Stimulated activated CD8-positive, alpha-beta memory T cell treated with anti-CD3 and anti-CD28 coated beads, Interleukin-4, amount 100 ng/mL, for 24 hours (primary cell): ENCODE data around the gene TAS1R3.

Source experiments
- DNase-seq: peaks from one replicate; pipeline ENCODE4 v3.0.0-alpha.2; 2020; ENCODE audit warnings: low read depth

Gene TAS1R3

DNA sequence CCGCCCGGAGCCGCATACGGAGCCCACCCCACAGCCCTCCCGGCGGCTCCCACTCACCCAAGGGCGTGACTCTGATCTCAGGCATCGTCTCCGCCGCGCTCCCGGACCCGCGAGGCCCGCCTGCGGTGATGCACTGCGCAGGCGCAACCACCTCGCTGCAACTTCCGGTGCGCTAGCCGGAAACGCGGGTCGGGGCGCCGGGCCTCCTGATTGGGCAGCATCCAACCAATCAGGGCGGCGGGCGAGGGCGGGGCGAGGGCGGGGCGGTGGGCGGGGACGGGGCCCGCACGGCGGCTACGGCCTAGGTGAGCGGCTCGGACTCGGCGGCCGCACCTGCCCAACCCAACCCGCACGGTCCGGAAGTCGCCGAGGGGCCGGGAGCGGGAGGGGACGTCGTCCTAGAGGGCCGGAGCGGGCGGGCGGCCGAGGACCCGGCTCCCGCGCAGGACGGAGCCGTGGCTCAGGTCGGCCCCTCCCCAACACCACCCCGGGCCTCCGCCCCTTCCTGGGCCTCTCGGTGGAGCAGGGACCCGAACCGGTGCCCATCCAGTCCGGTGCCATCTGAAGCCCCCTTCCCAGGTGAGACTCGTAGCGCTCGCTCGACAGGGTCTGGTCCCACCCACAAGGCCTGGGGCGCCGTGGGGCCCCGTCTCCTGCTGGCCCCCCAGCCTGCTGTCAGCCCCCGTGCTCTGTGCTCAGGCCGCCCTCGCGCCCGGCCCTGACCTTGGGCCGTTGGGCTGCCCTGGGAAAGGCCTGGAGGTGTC, 6.4 kb upstream of the TAS1R3 start, which contains the start of the genes CPTP and INTS11:
CPTP (plus strand) TSS at position 279 of the 764 bp plus-strand sequence. CDS start 2,109 bp downstream, outside the sequence.
INTS11 (minus strand) TSS at position 137 of the 764 bp plus-strand sequence; CDS start at position 85, 52 bp downstream.
- DNase-seq, result peak; percentile 95

DNA sequence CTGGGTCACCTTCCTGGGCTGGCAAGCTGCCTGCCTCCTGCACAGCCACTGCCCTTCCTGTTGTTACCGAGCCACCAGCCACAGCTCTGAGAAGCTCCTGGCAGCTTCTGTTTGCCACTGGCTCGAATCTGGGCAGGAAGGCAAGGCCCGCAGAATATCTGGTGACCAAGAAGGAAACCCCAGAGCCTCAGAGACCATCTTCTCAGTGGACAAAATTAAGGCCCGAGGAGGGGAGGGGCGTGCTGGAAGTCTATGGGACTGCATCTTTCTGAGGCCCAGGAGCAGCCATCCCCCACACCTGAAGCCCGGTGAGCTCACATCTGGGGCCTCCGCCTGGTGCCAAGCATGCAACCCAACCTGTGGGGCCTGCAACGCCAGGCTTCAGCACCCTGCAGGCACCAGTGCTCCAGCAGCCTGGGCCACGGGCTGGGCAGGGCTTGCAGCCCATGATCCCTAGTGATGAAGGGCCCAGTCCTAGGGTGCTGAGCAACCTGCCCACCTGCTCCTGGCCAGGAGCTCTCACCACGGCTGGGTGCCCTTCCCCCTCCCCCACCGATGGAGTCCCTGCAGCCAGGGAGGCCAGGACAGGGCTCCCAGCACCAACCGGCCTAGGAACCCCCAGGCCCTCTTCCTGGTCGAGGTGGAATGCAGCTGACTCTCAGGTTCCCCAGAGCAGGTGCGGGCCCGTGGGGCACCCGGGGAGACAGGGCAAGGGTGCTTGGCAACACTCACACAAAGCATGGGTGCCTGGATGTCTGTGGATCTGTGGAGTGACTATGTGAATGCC, 5.6 kb upstream of the TAS1R3 start:
- DNase-seq, result no peak

DNA sequence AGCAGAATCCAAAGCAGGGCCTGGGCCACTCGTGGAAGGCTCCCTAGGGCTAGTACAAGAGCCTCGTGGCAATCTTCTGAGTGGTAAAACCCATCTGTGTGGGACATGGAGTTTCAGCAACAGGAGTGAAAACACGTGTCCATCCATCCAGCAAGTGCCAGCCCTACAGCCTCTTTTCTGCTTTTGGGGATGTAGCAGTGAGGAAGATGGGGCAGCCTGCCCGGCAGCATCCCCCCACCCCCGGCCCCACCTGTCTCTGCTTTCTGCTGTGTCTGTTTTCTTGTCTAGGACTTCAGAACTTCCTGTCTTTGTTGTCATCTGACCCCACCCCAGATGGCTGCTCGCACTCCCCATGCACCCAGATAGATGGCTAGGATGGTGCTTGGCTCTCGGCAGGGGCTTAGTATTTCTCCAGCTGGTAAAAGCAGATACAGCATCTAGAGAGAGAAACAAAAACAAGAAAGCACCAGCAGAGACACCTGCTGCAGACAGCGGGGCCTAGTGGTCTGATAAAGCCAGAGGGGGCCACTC, 4.9 kb upstream of the TAS1R3 start:
- no peak for DNase-seq

DNA sequence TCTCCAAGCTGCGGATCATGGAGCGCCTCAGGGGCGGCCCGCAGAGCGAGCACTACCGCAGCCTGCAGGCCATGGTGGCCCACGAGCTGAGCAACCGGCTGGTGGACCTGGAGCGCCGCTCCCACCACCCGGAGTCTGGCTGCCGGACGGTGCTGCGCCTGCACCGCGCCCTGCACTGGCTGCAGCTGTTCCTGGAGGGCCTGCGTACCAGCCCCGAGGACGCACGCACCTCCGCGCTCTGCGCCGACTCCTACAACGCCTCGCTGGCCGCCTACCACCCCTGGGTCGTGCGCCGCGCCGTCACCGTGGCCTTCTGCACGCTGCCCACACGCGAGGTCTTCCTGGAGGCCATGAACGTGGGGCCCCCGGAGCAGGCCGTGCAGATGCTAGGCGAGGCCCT, 3.8 kb upstream of the TAS1R3 start:
- no peak for DNase-seq

DNA sequence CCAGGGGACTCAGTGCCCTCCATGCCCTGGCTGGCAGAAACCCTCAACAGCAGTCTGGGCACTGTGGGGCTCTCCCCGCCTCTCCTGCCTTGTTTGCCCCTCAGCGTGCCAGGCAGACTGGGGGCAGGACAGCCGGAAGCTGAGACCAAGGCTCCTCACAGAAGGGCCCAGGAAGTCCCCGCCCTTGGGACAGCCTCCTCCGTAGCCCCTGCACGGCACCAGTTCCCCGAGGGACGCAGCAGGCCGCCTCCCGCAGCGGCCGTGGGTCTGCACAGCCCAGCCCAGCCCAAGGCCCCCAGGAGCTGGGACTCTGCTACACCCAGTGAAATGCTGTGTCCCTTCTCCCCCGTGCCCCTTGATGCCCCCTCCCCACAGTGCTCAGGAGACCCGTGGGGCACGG, 2.8 kb upstream of the TAS1R3 start:
- no peak for DNase-seq

DNA sequence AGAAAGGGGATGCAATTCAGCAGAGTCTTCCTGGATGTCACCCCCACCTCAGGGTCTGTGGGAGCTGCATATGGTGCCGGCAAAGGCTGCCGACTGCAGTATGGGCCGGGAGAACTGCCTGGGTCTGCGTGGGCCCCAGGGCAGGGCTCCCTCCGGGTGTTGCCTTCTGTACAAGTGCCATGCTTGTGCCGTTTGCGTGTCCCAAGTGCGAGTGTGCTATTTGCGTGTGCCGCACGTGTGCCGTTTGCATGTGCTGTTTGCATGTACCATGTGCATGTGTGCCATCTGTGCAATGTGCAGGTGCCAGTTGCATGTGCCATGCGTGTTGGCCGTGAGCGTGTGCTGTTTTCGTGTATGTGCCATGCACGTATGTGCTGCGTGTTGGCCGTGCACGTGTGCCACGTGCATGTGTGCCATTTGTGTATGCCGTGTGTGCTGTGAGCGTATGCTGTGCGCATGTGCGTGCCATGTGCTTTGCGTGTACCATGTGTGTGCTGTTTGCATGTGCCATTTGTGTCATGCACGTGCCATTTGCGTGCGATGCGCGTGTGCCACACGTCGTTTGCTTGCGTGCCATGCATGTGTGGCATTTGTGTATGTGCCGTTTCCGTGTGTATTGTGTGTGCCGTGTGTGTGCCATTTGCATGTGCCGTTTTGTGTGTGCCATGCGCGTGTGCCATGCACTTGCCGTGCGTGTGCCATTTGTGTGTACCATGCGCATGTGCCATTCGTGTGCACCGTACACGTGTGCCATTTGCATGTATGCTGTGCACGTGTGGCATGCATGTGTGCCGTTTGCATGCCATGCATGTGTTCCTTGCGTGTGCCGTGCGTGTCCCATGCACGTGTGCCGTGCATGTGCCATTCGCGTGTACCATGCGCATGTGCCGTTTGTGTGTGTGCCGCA, 1.5 kb upstream of the TAS1R3 start:
- no peak for DNase-seq

DNA sequence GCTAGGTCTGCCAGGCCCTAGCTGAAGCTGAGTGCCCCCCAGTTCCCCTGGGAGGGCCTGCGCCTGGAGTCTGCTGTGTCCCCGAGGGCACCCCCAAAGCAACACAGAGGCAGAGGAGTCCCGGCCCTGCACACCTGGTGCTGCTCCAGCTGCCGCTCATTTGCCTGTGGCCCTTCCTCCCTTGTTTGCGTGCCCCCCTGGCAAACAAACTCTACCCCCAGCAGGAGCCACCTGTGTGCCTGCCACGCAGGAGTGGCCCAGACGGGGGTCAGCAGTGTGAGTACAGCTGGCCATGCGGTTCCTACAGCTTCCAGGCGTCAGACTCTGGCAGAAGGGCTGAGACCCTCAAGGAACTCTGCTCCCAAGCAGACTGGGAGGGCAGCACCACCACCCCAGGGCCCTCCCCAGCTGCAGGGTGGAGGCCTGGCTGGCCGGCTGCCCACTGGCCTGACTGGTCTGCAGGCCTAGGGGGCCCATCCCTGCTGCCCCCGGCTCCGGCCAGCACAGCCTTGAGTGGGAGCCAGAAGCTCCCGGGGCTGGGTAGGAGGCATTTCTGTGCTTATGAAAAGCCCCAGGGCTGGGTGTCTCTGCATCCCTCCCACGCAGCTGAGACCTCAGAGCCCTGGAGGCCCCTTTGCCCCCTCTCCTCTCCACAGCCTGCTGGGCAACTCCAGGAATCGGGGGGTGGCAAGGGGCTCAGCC, 563 bp upstream of the TAS1R3 start:
- DNase-seq, result no peak

DNA sequence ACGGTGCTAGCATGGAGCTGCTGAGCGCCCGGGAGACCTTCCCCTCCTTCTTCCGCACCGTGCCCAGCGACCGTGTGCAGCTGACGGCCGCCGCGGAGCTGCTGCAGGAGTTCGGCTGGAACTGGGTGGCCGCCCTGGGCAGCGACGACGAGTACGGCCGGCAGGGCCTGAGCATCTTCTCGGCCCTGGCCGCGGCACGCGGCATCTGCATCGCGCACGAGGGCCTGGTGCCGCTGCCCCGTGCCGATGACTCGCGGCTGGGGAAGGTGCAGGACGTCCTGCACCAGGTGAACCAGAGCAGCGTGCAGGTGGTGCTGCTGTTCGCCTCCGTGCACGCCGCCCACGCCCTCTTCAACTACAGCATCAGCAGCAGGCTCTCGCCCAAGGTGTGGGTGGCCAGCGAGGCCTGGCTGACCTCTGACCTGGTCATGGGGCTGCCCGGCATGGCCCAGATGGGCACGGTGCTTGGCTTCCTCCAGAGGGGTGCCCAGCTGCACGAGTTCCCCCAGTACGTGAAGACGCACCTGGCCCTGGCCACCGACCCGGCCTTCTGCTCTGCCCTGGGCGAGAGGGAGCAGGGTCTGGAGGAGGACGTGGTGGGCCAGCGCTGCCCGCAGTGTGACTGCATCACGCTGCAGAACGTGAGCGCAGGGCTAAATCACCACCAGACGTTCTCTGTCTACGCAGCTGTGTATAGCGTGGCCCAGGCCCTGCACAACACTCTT, 1.1 kb downstream of the TAS1R3 start:
- no peak for DNase-seq

DNA sequence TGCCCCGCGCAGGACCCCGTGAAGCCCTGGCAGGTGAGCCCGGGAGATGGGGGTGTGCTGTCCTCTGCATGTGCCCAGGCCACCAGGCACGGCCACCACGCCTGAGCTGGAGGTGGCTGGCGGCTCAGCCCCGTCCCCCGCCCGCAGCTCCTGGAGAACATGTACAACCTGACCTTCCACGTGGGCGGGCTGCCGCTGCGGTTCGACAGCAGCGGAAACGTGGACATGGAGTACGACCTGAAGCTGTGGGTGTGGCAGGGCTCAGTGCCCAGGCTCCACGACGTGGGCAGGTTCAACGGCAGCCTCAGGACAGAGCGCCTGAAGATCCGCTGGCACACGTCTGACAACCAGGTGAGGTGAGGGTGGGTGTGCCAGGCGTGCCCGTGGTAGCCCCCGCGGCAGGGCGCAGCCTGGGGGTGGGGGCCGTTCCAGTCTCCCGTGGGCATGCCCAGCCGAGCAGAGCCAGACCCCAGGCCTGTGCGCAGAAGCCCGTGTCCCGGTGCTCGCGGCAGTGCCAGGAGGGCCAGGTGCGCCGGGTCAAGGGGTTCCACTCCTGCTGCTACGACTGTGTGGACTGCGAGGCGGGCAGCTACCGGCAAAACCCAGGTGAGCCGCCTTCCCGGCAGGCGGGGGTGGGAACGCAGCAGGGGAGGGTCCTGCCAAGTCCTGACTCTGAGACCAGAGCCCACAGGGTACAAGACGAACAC, 1.8 kb downstream of the TAS1R3 start:
- no peak for DNase-seq

DNA sequence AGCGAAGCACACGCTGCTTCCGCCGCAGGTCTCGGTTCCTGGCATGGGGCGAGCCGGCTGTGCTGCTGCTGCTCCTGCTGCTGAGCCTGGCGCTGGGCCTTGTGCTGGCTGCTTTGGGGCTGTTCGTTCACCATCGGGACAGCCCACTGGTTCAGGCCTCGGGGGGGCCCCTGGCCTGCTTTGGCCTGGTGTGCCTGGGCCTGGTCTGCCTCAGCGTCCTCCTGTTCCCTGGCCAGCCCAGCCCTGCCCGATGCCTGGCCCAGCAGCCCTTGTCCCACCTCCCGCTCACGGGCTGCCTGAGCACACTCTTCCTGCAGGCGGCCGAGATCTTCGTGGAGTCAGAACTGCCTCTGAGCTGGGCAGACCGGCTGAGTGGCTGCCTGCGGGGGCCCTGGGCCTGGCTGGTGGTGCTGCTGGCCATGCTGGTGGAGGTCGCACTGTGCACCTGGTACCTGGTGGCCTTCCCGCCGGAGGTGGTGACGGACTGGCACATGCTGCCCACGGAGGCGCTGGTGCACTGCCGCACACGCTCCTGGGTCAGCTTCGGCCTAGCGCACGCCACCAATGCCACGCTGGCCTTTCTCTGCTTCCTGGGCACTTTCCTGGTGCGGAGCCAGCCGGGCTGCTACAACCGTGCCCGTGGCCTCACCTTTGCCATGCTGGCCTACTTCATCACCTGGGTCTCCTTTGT, 2.6 kb downstream of the TAS1R3 start:
- DNase-seq, result no peak

DNA sequence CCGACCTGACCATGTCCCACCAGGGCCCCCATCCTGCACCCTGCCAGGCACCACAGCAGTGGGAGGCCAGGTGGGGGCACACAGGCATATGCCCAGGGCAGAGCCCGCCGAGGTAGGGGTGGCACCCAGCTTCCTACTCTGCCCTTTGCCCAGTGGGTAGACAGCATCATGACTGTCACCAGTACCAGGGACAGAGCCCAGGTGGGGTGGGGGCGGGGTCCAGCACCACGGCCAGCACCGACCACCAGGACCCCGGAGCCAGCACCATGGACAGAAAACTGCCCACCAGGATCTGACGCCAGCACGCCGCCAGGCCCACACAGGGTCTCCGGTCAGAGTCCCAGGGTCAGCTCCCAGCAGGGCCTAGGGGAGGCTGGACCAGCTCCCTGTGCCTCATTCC, 3.8 kb downstream of the TAS1R3 start:
- DNase-seq, result no peak

DNA sequence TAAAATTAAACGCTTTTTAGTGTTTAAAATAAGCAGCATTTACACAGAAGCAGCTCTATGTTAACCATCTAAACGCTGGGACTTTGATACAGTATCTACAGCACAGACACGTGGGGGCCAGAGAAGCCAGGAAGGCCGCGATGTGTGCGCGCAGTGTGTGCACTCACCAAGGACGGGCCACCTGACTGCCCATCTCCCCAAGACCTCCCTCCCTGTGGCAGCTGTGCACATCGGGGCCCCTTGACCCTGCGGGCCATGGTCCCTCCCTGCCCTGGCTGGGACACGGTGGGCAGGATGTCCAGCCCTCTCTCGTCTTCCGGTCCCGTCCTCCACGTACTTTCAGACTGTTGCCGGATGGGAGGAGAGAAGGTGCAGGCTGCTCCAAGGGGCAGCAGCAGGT, 4.2 kb downstream of the TAS1R3 start:
- no peak for DNase-seq

DNA sequence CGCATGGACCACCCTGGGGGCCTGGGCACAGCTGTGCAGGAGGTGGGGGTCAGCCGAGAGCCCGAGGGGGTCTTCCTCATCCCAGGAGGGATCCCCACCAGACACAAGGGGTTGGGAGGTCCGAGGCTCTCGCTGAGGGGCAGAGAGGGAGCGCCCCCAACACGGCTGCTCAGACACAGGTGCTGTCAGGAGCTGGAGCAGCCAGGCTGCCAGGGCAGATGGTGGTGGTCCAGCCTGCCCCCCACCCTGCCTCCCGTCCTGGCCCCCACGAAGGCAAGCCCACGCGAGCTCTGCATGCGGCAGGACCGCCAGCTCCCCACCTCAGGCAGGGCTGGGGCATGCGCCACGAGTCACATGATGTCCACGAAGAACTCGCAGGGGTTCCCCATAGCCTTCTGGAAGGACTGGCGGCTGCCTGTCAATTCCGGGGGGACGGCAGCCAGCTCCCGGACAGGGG, 4.7 kb downstream of the TAS1R3 start:
- DNase-seq, result no peak

DNA sequence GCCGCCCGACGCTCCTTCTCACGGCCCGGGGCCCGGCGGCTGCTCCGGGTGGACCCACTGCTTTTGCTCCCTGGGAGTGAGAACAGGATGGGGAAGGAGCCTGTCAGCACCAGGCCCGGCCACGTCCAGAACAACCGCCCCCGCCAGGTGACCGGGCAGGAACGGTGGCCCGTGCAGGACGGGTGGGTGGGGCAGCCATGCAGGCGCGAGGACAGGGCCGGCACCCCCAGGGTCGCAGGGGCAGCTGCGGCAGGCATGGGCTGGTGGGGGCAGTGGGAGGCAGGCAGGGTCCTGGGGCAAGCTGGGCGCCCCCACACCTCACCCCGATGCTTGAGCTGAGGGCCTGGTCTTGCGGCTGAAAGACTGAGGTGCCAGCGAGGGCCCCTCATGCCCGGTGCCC, 5.4 kb downstream of the TAS1R3 start:
- no peak for DNase-seq

DNA sequence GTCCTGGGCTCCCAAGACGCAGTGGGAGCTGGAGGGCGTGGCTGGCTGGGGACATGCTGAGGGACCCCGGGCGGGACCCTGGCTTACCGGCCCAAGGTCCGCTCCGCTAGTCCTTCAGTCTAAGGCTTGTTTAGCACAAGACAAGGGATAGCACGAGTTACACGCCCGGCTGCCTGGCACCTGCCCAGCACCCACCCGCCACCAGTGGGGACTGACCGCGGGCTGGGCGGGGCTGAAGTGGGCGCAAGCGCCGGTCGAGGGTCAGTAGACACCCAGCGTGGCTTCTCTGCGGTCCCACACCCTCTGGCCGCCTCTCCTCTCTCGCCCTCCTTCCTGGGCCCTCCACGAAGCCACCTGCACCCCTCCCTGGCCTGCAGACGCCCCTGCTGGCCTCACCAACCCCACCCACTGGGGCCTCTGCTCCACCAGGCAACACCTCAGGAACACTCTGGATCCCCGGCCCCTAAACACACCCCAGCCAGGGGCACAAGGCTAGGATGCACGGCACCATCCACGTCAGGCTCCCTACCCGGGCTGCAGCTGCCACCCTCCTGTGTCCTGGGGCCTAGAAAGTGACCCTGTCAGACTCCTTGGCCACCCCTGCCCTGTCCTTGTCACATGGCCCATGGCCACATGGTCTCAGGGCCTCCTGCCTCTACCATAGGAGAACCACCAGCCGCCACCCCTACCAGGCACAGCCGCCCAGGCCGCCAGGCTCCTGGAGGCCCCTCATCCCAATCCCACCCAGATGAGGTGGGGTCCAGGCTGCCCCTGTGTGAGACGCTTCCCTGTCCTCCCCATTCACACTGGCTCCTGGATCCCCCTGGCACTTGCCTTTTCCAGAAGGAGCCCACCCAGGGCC, 6.1 kb downstream of the TAS1R3 start:
- no peak for DNase-seq

DNA sequence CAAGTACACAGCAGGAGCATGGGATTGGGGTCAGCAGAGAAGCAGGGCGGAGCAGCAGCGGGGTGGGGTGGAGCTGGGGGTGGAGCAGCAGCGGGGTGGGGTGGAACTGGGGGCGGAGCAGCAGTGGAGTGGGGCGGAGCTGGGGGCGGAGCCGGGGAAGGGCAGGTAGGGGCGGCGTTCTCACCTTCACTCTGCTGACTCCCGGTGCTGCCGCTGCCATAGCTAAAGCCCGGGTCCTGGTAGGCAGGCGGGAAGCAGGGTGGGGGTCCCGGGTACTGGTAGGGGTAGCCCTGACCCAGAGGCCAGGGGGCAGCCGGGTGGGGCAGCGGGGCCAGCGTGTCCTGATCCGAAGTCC, 6.7 kb downstream of the TAS1R3 start:
- DNase-seq, result peak; percentile 26

DNA sequence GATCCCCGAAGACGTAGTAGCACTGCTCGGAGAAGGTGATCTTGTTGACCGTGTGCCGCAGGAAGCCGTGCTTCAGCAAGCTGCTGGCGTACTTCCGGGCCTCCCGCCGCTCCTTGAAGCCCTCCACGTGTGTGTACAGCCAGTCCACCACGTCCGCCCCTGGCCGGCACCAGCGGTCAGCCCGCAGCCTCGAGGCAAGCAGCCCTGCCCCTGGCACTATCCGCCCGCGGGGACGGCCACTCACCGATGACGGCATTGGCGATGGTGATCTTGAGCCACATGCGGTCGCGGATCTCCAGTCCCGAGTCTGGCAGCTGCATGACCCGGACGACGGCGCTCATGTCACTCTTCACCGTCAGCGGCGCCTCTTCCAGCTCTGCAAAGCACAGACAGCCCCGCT, 7.2 kb downstream of the TAS1R3 start:
- DNase-seq, result no peak

DNA sequence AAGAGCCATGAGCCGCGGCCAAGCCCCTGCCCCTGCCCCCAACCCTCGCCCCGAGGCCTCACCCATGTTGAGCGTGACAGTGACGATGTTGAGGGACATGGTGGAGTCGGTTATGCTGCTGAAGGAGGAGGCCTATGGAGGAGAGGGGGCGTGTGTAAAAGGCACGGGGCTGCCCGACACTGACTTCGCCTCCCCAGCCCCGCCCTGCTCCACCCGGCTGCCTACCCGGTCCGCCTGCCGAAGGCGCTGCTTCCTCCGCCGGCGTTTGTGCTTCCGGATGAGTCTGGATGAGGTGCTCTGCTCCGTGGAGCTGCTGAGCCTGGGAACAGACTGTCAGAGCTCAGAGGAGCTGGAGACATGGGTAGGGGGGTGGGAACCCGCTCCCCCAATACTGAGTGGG, 9.1 kb downstream of the TAS1R3 start:
- no peak for DNase-seq
